ENCODE data around the gene GPR15LG. TPM values are rescaled to one million over a fixed set of nuclear protein-coding genes. Genes with fewer than 3 reads are reported as not detected.

The GPR15LG gene
- total RNA-seq, 2 experiments from 2014 or later = not detected

- Histone ChIP-seq H3K4me1 (ENCODE audit: insufficient read depth, low read length, poor library complexity, severe bottlenecking) (no peaks in the 10 kb centered on the region), H3K79me2 (ENCODE audit: insufficient read depth, low read depth, low read length) (no peaks in the 10 kb centered on the region), H3K4me3 (ENCODE audit: low read depth, low read length, poor library complexity, severe bottlenecking) (no peak overlapping the region), H3K36me3 (ENCODE audit: insufficient read depth, low read length) (no peaks in the 10 kb centered on the region), H3K27ac (ENCODE audit: low read depth, low read length, poor library complexity, severe bottlenecking) (no peak overlapping the region), H2AFZ (ENCODE audit: low read length) (no peak overlapping the region), H3K9me2 (ENCODE audit: insufficient read depth, low read length) (no peaks in the 10 kb centered on the region), H4K20me1 (ENCODE audit: insufficient read depth, low read length) (no peaks in the 10 kb centered on the region), H3K4me2 (ENCODE audit: low read length) (no peak overlapping the region), H3K9me3 (ENCODE audit: low read length) (no peaks in the 10 kb centered on the region)
- DNase-seq (ENCODE audit: low spot score) = no peak
- no TSS peak for BruUV-seq (replicated peaks)
- CTCF ChIA-PET (ENCODE audit: unreplicated experiment) = no interaction called here
- TF ChIP-seq EZH2phosphoT487 (IDR thresholded peaks at IDR 0.05; ENCODE audit: borderline replicate concordance, low read depth, low read length) (no peak), CTCF (conservative IDR thresholded peaks at IDR 0.05; ENCODE audit: low read length) (no peak)
- intact Hi-C loops (cut with micrococcal nuclease; ENCODE audit: unreplicated experiment) = no loop called here
- POLR2A ChIA-PET = no interaction called here
These were observed 19.7 kb downstream of the GPR15LG start for GRCh38 chr10:84193327-84193726.

- Histone ChIP-seq H3K27ac (ENCODE audit: low read depth, low read length, poor library complexity, severe bottlenecking) (no peak overlapping the region), H3K9me2 (ENCODE audit: insufficient read depth, low read length) (no peaks in the 10 kb centered on the region), H4K20me1 (ENCODE audit: insufficient read depth, low read length) (no peaks in the 10 kb centered on the region), H3K79me2 (ENCODE audit: insufficient read depth, low read depth, low read length) (no peaks in the 10 kb centered on the region), H3K36me3 (ENCODE audit: insufficient read depth, low read length) (no peaks in the 10 kb centered on the region), H3K9me3 (ENCODE audit: low read length) (no peaks in the 10 kb centered on the region), H3K4me3 (ENCODE audit: low read depth, low read length, poor library complexity, severe bottlenecking) (no peak overlapping the region), H3K4me1 (ENCODE audit: insufficient read depth, low read length, poor library complexity, severe bottlenecking) (no peaks in the 10 kb centered on the region), H3K4me2 (ENCODE audit: low read length) (no peak overlapping the region; the same call in 1 of the 2 replicates), H2AFZ (ENCODE audit: low read length) (no peak overlapping the region)
- ChIA-PET POLR2A (interaction anchor here (0.9 kb wide), 1 partner anchor 19 kb away, joined by 5 read pairs; no protein-coding TSS in a partner anchor), CTCF (ENCODE audit: unreplicated experiment) (no interaction called here)
- intact Hi-C loops (cut with micrococcal nuclease; ENCODE audit: unreplicated experiment) = no loop called here
- TF ChIP-seq CTCF (conservative IDR thresholded peaks at IDR 0.05; ENCODE audit: low read length) (no peak), EZH2phosphoT487 (IDR thresholded peaks at IDR 0.05; ENCODE audit: borderline replicate concordance, low read depth, low read length) (no peak)
- no TSS peak for BruUV-seq (replicated peaks)
- DNase-seq (ENCODE audit: low spot score) = no peak
These were observed 20.3 kb downstream of the GPR15LG start for GRCh38 chr10:84193846-84194423.

- H3K4me2 ChIP-seq (ENCODE audit: low read length) = no peak within 1 kb of the TSS; the same call in 1 of the 2 replicates
- H3K4me3 ChIP-seq (ENCODE audit: low read depth, low read length, poor library complexity, severe bottlenecking) = no peak within 1 kb of the TSS
- H3K36me3 ChIP-seq (ENCODE audit: insufficient read depth, low read length) = no peaks in the 10 kb centered on the region
- BruUV-seq (replicated peaks) = no TSS peak
- H3K9me3 ChIP-seq (ENCODE audit: low read length) = no peaks in the 10 kb centered on the region
- no peaks in the 10 kb centered on the region for H4K20me1 ChIP-seq (ENCODE audit: insufficient read depth, low read length)
- no peak within 1 kb of the TSS for H2AFZ ChIP-seq (ENCODE audit: low read length)
- DNase-seq (ENCODE audit: low spot score) = no peak
- intact Hi-C loops (cut with micrococcal nuclease; ENCODE audit: unreplicated experiment) = no loop called here
- H3K79me2 ChIP-seq (ENCODE audit: insufficient read depth, low read depth, low read length) = no peaks in the 10 kb centered on the region
- ChIA-PET POLR2A (interaction anchor here (0.9 kb wide), 1 partner anchor 20 kb away, joined by 5 read pairs; no protein-coding TSS in a partner anchor), CTCF (ENCODE audit: unreplicated experiment) (no interaction called here)
- H3K9me2 ChIP-seq (ENCODE audit: insufficient read depth, low read length) = no peaks in the 10 kb centered on the region
- TF ChIP-seq CTCF (conservative IDR thresholded peaks at IDR 0.05; ENCODE audit: low read length) (no peak), EZH2phosphoT487 (IDR thresholded peaks at IDR 0.05; ENCODE audit: borderline replicate concordance, low read depth, low read length) (no peak)
- no peaks in the 10 kb centered on the region for H3K4me1 ChIP-seq (ENCODE audit: insufficient read depth, low read length, poor library complexity, severe bottlenecking)
- H3K27ac ChIP-seq (ENCODE audit: low read depth, low read length, poor library complexity, severe bottlenecking) = no peak within 1 kb of the TSS
These were observed 20.9 kb downstream of the GPR15LG start, which contains the start of gene CDHR1 for GRCh38 chr10:84194424-84195043. Gene CDHR1 (plus strand): TSS chr10:84194537. CDS start chr10:84194761, 224 bp downstream.
